Measurements from ENCODE around the gene HCAR1.
"Not testable (repeated sequence)": the region's sequence is repeated elsewhere in the genome, so short reads cannot be mapped to it uniquely, and the experiment has no call there.

HCAR1 gene

GRCh38 chr12:122721057-122721545 is 9.5 kb downstream of the HCAR1 start:
- DNase-seq: no peak

- DNase-seq: not testable (repeated sequence)
Observed at GRCh38 chr12:122716658-122717057, 14.0 kb downstream of the HCAR1 start, which contains the start of gene HCAR3. HCAR3 (minus strand) TSS chr12:122716811; CDS start chr12:122716737, 74 bp downstream.

GRCh38 chr12:122715211-122715610 is 15.4 kb downstream of the HCAR1 start:
- not testable (repeated sequence) for DNase-seq

GRCh38 chr12:122713491-122714188 is 17.0 kb downstream of the HCAR1 start:
- not testable (repeated sequence) for DNase-seq

DNA sequence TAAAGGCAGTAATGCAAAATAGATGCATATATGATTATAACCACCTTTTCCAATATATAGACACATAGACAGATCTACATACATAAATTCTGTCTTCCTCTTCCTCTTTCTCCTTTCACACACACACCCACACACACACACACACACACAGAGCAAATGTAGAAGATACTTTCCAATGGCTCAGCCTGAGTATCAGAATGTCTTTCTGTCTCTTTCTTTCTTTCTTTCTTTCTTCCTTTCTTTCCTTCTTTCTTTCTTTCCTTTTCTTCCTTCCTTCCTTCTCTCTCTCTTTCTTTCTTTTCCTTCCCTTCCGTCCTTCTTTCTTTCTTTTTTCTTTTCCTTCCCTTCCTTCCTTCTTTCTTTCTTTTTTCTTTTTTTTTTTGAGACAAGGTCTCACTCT is 19.4 kb downstream of the HCAR1 start:
- not testable (repeated sequence) for DNase-seq

GRCh38 chr12:122710341-122710740 is 20.3 kb downstream of the HCAR1 start:
- DNase-seq: not testable (repeated sequence)

DNA sequence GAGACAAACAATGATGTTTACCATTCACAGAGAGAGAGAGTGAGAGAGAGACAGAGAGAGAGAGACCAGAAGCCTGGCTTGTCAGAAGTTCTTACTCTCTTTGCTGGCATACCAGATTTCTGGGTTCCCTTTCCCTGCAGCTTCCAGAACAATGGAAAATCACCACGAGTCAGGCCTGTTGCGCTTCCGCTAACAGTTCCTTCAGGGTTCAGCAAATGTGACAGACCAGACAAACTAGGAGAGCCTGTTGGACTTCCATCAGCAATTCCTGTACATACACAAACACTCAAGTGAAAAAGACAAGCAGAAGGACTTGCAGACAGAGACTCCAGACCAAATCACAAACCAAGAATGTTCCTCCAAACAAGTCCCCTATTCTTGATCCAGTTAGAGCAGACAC is 21.4 kb downstream of the HCAR1 start:
- DNase-seq: not testable (repeated sequence)

GRCh38 chr12:122703841-122704240 is 26.8 kb downstream of the HCAR1 start:
- not testable (repeated sequence) for DNase-seq

DNA sequence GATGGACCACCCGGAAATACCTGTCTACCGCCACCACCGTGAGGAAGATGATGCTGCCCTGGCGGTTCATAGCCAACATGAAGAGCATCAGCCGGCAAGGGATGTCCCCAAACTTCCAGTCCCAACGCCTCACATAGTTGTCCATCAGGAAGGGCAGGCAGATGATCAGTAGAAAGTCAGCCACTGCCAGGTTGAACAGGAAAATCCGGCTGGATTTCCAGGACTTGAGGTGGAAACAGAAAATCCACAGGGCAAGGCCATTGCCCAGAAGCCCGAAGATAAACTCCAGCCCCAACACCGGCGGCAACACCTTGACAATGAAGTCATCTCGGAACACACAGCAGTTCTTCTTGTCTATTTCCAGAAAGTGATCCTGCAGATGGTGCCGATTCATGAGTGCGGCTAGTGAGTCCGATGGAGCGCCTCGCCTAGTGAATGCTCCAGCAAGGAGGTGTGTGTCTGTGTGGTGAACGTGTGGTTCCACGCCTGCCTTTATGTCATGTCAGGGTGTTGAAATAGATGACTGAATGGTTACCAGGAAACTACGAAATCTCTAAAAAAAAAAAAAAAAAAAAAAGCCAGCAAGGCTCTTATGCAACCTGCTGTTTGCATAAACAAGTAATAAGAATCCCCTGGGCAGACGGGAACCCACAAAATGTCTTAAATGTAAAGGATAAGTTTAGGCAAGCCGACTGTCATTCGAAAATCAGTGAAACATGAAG is 27.6 kb downstream of the HCAR1 start, which contains the start of gene HCAR2:
TSS of gene HCAR2 (minus strand) at position 468 of the 722 bp plus-strand sequence. CDS start at position 394, 74 bp downstream.
- not testable (repeated sequence) for DNase-seq

GRCh38 chr12:122701481-122701880 is 29.2 kb downstream of the HCAR1 start:
- not testable (repeated sequence) for DNase-seq

GRCh38 chr12:122700038-122700710 is 30.5 kb downstream of the HCAR1 start:
- not testable (repeated sequence) for DNase-seq

GRCh38 chr12:122696922-122697321 is 33.7 kb downstream of the HCAR1 start:
- not testable (repeated sequence) for DNase-seq

GRCh38 chr12:122691566-122691965 is 39.1 kb downstream of the HCAR1 start:
- no peak for DNase-seq

DNA sequence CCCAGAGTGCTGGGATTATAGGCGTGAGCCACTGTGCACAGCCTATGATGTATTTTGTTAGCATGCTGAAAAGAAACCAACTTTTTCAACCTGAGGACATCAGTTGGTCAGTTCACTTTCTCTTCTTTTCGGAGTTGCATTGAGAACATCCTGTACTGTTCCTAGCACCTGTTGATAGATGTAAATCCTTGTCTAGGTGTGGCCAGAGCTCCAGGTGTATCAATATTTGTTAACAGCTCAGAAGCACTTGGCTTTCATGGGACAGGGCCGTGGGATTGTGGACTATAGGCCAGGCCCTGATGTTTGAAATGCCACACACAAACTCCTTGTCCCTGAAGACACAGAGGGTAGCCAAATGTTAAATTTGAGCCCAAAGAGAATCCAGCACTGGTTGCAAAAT is 42.4 kb downstream of the HCAR1 start:
- DNase-seq: no peak

DNA sequence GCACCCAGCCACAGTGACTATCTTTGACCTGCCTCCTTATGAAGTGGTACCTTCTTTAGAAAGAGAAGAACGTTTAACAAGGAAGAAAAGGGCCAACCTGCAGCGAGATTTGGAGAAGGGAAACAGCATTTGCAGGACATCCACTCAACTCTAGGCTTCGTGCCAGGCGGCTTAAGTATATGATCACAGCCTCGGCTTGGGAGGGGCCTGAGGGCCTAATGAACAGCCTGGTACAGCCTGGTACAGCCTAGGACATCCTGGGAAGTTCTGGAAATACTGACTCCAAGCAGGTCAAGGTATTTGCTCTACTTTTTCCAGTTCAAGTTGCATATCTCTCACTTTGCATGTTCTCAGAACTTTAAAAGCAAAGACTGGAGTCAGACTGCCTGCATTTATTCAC is 43.6 kb downstream of the HCAR1 start:
- no peak for DNase-seq

DNA sequence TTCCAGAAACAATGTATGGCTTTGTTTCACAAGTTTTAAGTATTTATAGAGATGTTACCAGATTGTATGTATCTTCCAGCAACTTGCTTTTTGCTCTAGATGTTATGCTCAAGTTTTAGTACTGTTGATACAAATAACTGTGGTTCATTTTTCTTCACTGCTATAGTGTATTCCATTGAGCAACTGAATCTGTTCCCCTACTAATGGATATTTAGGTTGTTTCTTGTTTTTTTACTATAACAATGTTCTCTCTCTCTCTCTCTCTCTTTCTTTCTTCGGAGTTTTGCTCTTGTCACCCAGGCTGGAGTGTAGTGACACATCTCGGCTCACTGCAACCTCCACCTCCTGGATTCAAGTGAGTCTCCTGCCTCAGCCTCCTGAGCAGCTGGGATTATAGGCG is 44.1 kb downstream of the HCAR1 start:
- no peak for DNase-seq

- no peak for DNase-seq
Observed at GRCh38 chr12:122684297-122684813, 46.3 kb downstream of the HCAR1 start.

GRCh38 chr12:122681814-122682213 is 48.8 kb downstream of the HCAR1 start:
- DNase-seq: no peak

DNA sequence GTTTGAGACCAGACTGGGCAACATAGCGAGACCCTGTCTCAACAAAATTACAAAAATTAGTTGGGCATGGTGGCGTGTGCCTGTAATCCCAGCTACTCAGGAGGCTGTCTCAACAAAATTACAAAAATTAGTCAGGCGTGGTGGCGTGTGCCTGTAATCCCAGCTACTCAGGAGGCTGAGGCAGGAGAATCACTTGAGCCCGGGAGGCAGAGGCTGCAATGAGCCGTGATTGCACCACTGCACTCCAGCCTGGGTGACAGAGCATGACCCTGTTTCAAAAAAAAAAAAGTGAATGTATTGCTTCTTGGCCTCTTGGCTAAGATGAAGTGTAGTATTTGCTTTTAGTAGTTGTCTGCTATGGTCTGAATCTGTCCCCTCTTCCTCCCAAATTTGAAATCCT is 49.7 kb downstream of the HCAR1 start:
- not testable (repeated sequence) for DNase-seq

DNA sequence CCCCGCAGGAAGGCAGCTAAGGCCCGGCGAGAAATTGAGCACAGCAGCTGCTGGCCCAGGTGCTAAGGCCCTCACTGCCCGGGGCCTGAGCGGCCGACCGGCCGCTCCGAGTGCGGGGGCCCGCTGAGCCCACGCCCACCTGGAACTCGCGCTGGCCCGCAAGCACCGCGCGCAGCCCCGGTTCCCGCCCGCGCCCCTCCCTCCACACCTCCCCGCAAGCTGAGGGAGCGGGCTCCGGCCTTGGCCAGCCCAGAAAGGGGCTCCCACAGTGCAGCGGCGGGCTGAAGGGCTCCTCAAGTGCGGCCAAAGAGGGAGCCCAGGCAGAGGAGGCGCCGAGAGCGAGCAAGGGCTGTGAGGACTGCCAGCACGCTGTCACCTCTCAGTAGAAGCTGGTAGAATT is 53.9 kb downstream of the HCAR1 start:
- not testable (repeated sequence) for DNase-seq

Measured in activated CD8-positive, alpha-beta memory T cell treated with anti-CD3 and anti-CD28 coated beads for 24 hours (primary cell).